GM19035 (cell line): ENCODE results near the gene TBP.
A peak's percentile ranks its signal among the peaks of the same experiment; 100 is the strongest.

Experiments
- ATAC-seq: cut with Tn5 transposase; IDR thresholded peaks from one replicate; pipeline ENCODE4 v1.9.1; 2021; ENCODE audit not compliant: unreplicated experiment

Gene TBP

GRCh38 chr6:170533792-170534191 is 20.4 kb upstream of the TBP start:
- no peak for ATAC-seq

GRCh38 chr6:170535004-170535403 is 19.2 kb upstream of the TBP start:
- ATAC-seq: no peak

DNA sequence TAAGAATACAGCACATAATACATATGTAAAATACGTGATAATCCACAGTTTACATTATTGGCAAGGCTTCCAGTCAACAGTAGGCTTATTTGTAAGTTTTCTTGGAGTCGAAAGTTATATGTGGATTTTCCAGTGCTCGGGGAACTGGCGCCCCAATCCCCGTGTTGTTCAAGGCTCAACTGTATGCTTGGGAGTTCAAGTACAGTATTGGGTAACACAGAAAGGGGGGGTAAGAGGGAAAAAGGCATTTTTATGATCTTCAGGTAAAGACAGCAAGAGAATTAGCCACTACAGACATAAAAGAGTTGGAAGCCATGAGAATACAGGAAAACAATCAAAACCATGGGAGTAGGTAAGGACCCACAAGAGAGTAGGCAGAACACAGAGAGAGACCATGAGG is 17.5 kb upstream of the TBP start:
- ATAC-seq: no peak

- ATAC-seq: no peak
Observed at GRCh38 chr6:170537329-170537728, 16.8 kb upstream of the TBP start.

GRCh38 chr6:170542031-170542719 is 12.0 kb upstream of the TBP start:
- ATAC-seq: no peak

- no peak for ATAC-seq
Observed at GRCh38 chr6:170545405-170545804, 8.8 kb upstream of the TBP start.

DNA sequence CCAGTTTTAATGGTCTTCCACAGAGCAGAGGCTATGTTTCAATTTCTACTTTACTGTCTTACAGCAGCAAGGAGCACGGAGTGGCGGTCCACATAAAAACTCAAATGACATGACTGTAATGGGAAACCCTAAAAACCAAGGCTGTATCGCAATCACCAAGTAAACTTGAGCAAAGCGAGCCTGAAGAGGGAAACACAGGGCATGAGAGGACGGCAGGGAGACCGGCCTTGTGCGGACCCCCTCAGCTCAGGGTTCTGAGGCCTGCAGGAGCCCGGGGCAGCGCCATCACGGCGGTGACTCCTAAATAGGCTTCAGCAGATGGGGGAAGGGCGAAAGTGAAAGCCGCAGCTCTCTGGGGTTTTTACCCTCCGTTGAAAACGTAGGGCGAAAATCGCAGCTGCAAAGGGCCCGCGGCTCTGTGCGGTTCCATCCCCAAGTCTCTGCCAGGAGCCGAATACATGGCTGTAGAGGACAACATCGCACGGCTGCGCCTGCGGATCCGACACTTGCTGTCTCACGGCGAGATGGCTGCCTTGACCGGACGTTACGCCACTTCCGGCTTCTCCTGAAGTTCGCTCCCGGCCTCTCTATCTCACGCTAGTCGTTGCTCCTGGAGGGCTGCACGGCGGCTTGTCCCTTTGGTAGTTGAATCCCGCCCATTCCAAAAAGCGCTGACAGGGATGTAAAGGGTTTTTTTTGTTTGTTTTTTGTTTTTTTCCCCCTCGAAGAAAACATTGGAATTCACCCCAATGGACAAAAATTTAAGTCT is 1.2 kb upstream of the TBP start, which contains the start of gene PSMB1:
Gene PSMB1 (minus strand): TSS at position 543 of the 769 bp plus-strand sequence. CDS start 65 bp downstream, at position 478.
- ATAC-seq: peak; percentile 52

DNA sequence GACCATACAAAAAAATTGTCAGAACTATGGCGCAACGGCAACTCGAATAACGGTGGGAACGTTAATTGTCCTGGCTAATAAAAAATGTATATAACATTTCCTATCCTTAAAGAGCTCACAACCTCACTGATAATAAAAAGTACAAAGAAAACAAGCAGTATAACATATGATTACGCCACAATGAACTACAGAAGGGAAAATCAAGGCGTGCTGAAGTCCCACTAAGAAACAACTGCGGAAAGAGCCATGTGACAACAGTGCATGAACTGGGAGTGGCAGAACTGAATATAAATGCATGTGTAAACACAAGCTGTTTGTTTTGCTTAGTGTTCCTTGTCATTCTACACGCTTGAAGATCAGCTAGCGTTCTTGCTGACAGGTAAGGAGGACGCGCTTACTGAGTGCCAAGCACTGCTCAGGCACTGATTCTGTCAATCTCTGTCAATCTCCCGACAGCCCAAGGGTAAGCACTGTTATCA is 596 bp upstream of the TBP start:
- ATAC-seq: peak; percentile 36

DNA sequence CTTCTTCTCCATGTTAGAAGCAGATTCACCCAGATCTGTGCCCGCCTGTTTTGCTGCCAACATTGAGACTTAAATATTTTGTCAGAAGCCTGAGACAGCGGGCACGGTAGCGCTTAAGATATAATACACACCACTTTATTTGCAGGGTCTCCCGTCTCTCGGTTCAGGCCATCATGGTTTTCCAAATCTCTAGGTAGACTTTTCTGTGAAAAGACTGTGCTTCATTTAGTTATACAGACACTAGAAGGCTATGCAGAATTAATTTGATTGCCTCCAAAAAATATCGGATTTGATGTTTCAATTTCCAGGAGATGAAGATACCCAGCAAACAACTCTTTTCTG is 598 bp downstream of the TBP start:
- ATAC-seq: no peak

GRCh38 chr6:170555305-170555704 is 1.1 kb downstream of the TBP start:
- ATAC-seq: no peak

- no peak for ATAC-seq
Observed at GRCh38 chr6:170561555-170561954, 7.4 kb downstream of the TBP start.

DNA sequence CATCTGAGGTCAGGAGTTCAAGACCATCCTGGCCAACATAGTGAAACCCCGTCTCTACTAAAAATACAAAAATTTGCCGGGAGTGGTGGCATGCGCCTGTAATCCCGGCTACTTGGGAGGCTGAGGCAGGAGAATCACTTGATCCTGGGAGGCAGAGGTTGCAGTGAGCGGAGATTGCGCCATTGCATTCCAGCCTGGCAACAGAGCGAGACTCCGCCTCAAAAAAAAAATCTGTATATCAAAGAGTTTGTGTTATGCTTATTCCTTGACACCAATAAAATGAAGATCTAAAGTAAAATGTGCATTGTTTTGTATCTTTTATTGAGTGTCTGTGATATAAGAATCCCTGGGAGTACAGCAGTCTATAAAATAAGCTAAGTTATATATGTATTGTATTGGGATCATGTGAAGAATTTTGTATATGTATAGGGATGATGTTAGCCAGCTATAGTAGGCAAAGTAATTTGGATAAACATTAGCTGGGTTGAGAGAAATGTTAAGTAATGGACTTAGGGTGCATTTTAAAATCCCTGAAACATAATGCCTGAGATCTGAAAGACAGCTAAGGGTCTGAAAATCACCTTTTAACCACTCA is 10.9 kb downstream of the TBP start:
- no peak for ATAC-seq

DNA sequence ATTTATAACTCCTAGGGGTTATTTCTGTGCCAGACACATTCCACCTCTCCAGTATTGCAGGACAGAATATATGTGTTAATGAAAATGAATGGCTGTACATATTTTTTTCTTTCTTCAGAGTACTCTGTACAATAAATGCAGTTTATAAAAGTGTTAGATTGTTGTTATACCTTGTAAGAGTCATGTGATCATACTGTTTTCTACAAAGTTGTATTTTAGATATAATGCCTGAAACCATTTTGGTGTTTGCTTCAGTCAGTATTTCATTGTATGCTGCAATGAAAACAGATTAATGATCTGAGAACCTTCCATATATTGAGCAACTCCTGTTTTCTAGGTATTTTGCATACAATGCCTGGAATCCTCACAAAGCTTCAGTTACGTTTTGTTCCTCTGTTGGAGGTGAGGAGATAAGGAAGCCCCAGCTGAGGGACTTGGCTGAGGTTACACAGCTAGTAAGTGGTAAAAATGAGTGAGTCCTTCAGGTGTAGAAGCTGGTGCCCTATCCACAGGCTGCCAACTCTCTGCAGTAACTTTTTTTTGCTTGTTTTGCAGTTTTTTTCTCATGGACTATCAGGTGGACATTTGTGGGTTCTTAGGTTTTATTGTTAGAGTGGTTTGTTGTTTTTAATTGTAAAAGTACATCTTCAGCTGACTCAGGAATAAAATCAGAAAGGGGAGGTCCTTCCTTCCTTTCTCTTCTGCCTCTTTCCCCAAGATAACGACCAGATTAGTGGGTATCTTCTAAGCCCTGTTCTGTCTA is 18.7 kb downstream of the TBP start:
- ATAC-seq: no peak

GRCh38 chr6:170575250-170575649 is 21.1 kb downstream of the TBP start:
- ATAC-seq: no peak

- ATAC-seq: no peak
Observed at GRCh38 chr6:170578909-170579308, 24.7 kb downstream of the TBP start.

DNA sequence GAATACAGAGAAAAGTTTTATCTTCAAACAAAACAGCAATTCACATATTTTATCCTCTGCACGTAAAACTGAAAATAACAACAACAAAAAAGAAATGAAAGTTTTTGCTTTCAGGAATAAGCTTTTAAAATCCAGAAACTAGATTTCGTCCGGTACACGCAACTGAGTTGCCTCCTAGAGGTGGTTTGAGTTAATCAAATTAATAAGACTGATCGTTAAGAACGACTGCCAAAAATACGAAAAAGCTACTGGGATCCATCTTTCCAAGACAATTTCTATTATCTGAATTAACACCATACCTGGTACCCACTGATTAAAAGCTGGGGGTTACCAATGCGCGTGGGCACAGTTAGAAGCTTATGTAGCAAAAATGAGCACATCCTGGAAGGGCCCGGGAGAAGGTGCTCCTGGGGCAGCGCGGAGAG is 29.6 kb downstream of the TBP start:
- peak; percentile 0 for ATAC-seq

GRCh38 chr6:170584181-170584953 is 30.2 kb downstream of the TBP start, which contains the start of gene PDCD2:
TSS of gene PDCD2 (minus strand) at chr6:170584637. CDS start at chr6:170584581, 56 bp downstream.
- peak; percentile 98 for ATAC-seq

DNA sequence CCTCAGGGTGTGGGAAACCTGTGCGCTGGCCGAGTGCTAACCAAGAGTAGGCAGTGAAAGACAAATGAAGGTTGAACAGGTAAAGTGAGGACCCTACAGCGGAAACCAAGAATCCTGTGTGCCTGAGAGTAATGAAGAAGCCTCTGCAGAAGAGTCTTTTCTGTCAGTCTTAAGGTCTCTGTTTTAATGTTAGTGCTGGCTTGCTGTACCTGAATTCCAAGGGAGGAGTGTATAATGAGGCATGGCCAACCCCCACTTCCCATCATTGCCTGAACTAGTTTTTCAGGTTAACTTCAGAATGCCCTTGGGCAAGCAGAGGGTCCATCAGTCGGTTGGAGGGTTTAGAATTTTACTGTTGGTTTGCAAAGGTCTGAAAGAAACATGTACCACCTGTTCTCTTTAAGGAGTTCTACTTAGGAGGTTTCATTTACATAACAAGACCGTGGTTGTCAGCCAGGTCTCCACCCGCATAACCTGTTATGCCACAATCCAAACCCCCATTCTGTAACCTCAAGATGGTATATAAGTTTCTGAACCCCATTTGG is 30.9 kb downstream of the TBP start:
- ATAC-seq: peak; percentile 41

- no peak for ATAC-seq
Observed at GRCh38 chr6:170590725-170591124, 36.6 kb downstream of the TBP start.

DNA sequence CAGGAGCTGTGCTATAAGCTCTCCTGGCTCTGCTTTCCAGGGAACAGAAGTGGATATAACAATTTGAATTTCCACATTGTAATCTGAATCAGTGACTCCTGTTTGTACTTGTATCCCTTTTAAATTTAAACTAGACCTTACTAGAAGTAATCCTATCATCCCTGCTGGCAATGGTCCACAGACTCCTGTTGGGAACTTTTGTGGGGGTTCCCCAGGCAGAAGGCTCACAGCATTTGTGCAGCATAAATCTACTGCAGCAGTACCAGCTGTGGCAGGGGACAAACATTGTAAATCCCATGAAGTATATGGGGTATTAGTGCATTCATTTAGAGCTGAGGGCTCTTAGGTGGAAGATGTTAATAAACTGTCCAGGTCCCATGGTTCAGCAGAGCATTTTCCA is 42.3 kb downstream of the TBP start:
- ATAC-seq: no peak
